Measurements from ENCODE around the gene CTSS.

- TF ChIP-seq CTCF (IDR thresholded peaks at IDR 0.05; ENCODE audit: low read length), result no peak
- TF ChIP-seq EZH2 (optimal IDR thresholded peaks at IDR 0.05; ENCODE audit: low read depth, low read length), result no peak
- TF ChIP-seq EZH2phosphoT487 (IDR thresholded peaks at IDR 0.05; ENCODE audit: low read length), result no peak
These were observed 26.0 kb upstream of the CTSS start for GRCh38 chr1:150791585-150791984.

All from MM.1S (cell line).